Thoracic aorta (tissue), 2 donors: ENCODE measurements around the gene PPP1R12B. TPM values are rescaled to one million over a fixed set of nuclear protein-coding genes. Genes with fewer than 3 reads are reported as not detected.
"Not testable (repeated sequence)": the region's sequence is repeated elsewhere in the genome, so short reads cannot be mapped to it uniquely, and the experiment has no call there.

Source experiments
- ATAC-seq: fragments of 150-250 bp; one replicate; pipeline ENCODE4 v1.8.0; 2017; ENCODE audit warnings: low read depth; ENCODE audit not compliant: insufficient number of reproducible peaks, low FRiP score
- DNase-seq: peaks from one replicate; pipeline ENCODE4 v3.0.0-alpha.2; 2020; ENCODE audit warnings: low spot score
- H3K27ac ChIP-seq, 2 donors: fragments of 200-600 bp; sonication (generic); 1 replicate in 1 of 2; 2 replicates in 1 of 2; pipeline ENCODE4 v1.5.1; 2016; ENCODE audit warnings: mild to moderate bottlenecking in 2 of 2, moderate library complexity in 2 of 2
- H3K27me3 ChIP-seq: fragments of 200-600 bp; sonication (generic); replicated peaks from 2 replicates; pipeline ENCODE4 v1.6.0; 2016; ENCODE audit warnings: mild to moderate bottlenecking; ENCODE audit not compliant: insufficient read depth
- H3K36me3 ChIP-seq: fragments of 200-600 bp; sonication (generic); one replicate; pipeline ENCODE4 v1.5.1; 2016
- H3K4me1 ChIP-seq, 2 donors: fragments of 200-600 bp; sonication (generic); 1 replicate in 1 of 2; 2 replicates in 1 of 2; pipeline versions ENCODE4 v1.5.1 to v1.6.0; 2016; ENCODE audit warnings: low read depth in 2 of 2, mild to moderate bottlenecking in 1 of 2; ENCODE audit not compliant: control insufficient read depth in 1 of 2
- H3K4me3 ChIP-seq: fragments of 200-600 bp; sonication (generic); 2 replicates; pipeline ENCODE4 v1.5.1; 2016; ENCODE audit warnings: mild to moderate bottlenecking
- H3K9me3 ChIP-seq: fragments of 200-600 bp; sonication (generic); 2 replicates; pipeline ENCODE4 v1.5.1; 2016
- CTCF ChIP-seq: fragments of 200-600 bp; sonication (generic); IDR thresholded peaks from one replicate; pipeline ENCODE4 v1.5.1; 2019; ENCODE audit warnings: antibody characterized with exemption
- total RNA-seq, 2 donors: library from RNA; depleted of rRNA; stranded (reverse); fragments of >200 nt; gene quantifications; one replicate each; pipeline versions ENCODE4 v1.1.0 to v1.2.3, GENCODE V29; 2016

PPP1R12B gene
- total RNA-seq, 2 donors from 2014 or later: 573 to 677 TPM

GRCh38 chr1:202411422-202411821, 62.9 kb downstream of the PPP1R12B start:
- Histone ChIP-seq H3K9me3 (no peaks in the 10 kb centered on the region), H3K4me3 (no peak overlapping the region), H3K36me3 (no peaks in the 10 kb centered on the region), H3K27ac (no peak overlapping the region), H3K27me3 (no peaks in the 10 kb centered on the region), H3K4me1 (peaks cover 5 to 29% of the 10 kb centered on the region in 2 donors)
- ATAC-seq (no peak), DNase-seq (no peak)
- no peak for TF ChIP-seq CTCF

GRCh38 chr1:202412421-202412820, 63.9 kb downstream of the PPP1R12B start:
- H3K27ac ChIP-seq, ATAC-seq, DNase-seq, H3K27me3 ChIP-seq, H3K9me3 ChIP-seq, H3K36me3 ChIP-seq, H3K4me3 ChIP-seq: not testable (repeated sequence)
- peaks cover 5 to 32% of the 10 kb centered on the region in 2 donors for H3K4me1 ChIP-seq

- TF ChIP-seq CTCF: no peak
- Histone ChIP-seq H3K27ac (no peak overlapping the region), H3K36me3 (no peaks in the 10 kb centered on the region), H3K4me3 (no peak overlapping the region), H3K9me3 (no peaks in the 10 kb centered on the region), H3K27me3 (no peaks in the 10 kb centered on the region), H3K4me1 (peaks cover 0 to 21% of the 10 kb centered on the region in 2 donors)
- ATAC-seq (no peak), DNase-seq (no peak)
Measured at GRCh38 chr1:202416641-202417040, 68.1 kb downstream of the PPP1R12B start.

- DNase-seq, H3K27ac ChIP-seq, ATAC-seq, H3K9me3 ChIP-seq, H3K27me3 ChIP-seq, H3K4me3 ChIP-seq, H3K36me3 ChIP-seq: not testable (repeated sequence)
- peaks cover 0 to 16% of the 10 kb centered on the region in 2 donors for H3K4me1 ChIP-seq
Measured at GRCh38 chr1:202417141-202417540, 68.6 kb downstream of the PPP1R12B start.

GRCh38 chr1:202417762-202418201, 69.3 kb downstream of the PPP1R12B start:
- H3K27ac ChIP-seq, H3K4me3 ChIP-seq, H3K27me3 ChIP-seq, H3K36me3 ChIP-seq, ATAC-seq, DNase-seq, H3K9me3 ChIP-seq: not testable (repeated sequence)
- H3K4me1 ChIP-seq: peaks cover 0 to 11% of the 10 kb centered on the region in 2 donors

- H3K4me3 ChIP-seq, H3K36me3 ChIP-seq, H3K27me3 ChIP-seq, ATAC-seq, H3K27ac ChIP-seq, DNase-seq, H3K9me3 ChIP-seq: not testable (repeated sequence)
- peaks cover 0 to 11% of the 10 kb centered on the region in 2 donors for H3K4me1 ChIP-seq
Measured at GRCh38 chr1:202419731-202420130, 71.2 kb downstream of the PPP1R12B start.

GRCh38 chr1:202420422-202421094, 72.1 kb downstream of the PPP1R12B start:
- H3K27ac ChIP-seq, H3K27me3 ChIP-seq, H3K4me3 ChIP-seq, DNase-seq, H3K9me3 ChIP-seq, ATAC-seq, H3K36me3 ChIP-seq: not testable (repeated sequence)
- peaks cover 0 to 11% of the 10 kb centered on the region in 2 donors for H3K4me1 ChIP-seq

GRCh38 chr1:202422709-202423108, 74.2 kb downstream of the PPP1R12B start:
- not testable (repeated sequence) for H3K27ac ChIP-seq, DNase-seq, H3K9me3 ChIP-seq, H3K27me3 ChIP-seq, H3K4me3 ChIP-seq, H3K4me1 ChIP-seq, H3K36me3 ChIP-seq, ATAC-seq

- not testable (repeated sequence) for H3K36me3 ChIP-seq, ATAC-seq, H3K9me3 ChIP-seq, H3K4me3 ChIP-seq, H3K27ac ChIP-seq, H3K4me1 ChIP-seq, H3K27me3 ChIP-seq, DNase-seq
Measured at GRCh38 chr1:202424260-202424659, 75.8 kb downstream of the PPP1R12B start.

GRCh38 chr1:202430111-202430510, 81.6 kb downstream of the PPP1R12B start:
- H3K4me3 ChIP-seq, H3K27ac ChIP-seq, H3K27me3 ChIP-seq, H3K9me3 ChIP-seq, H3K4me1 ChIP-seq, ATAC-seq, DNase-seq: not testable (repeated sequence)
- H3K36me3 ChIP-seq: peaks cover 10% of the 10 kb centered on the region

- H3K27ac ChIP-seq, H3K4me3 ChIP-seq, DNase-seq, H3K9me3 ChIP-seq, ATAC-seq, H3K27me3 ChIP-seq, H3K4me1 ChIP-seq: not testable (repeated sequence)
- H3K36me3 ChIP-seq: peaks cover 10% of the 10 kb centered on the region
Measured at GRCh38 chr1:202432338-202432737, 83.8 kb downstream of the PPP1R12B start.
